IMR-90 (cell line): ENCODE data around the gene ZNG1B. TPM values are rescaled to one million over a fixed set of nuclear protein-coding genes. Genes with fewer than 3 reads are reported as not detected.

ENCODE experiments used
- ATAC-seq: fragments of 200-7000 bp; cut with Tn5 transposase; 2 replicates; pipeline ENCODE4 v1.9.1; 2020; ENCODE audit warnings: low read depth, mild to moderate bottlenecking, moderate library complexity
- BruUV-seq: library from RNA; stranded (reverse); fragments of 400-500 nt; replicated peaks from 2 replicates; lab custom pipeline; 2021; lab: Mats Ljungman, UMichigan
- CTCF ChIA-PET: fragments of 300-600 bp; formaldehyde crosslinking; extraction: SDS; loops from one replicate; lab custom pipeline; 2021; ENCODE audit warnings: antibody characterized with exemption; lab: Yijun Ruan, JAX
- POLR2A ChIA-PET: fragments of 300-600 bp; sonication (Branson Sonifier 250); formaldehyde crosslinking; loops from one replicate; lab custom pipeline; 2022; ENCODE audit warnings: antibody characterized with exemption; ENCODE audit not compliant: unreplicated experiment; lab: Charles Lee
- DNase-seq: peaks from one replicate; pipeline ENCODE4 v3.0.0; 2013
- H2AFZ ChIP-seq: replicated peaks from 2 replicates; pipeline ENCODE3; 2013; ENCODE audit warnings: low read length, mild to moderate bottlenecking; ENCODE audit not compliant: poor library complexity
- H2AK5ac ChIP-seq: 2 replicates; pipeline ENCODE4 v1.6.1; 2013; ENCODE audit warnings: low read depth, low read length, inconsistent platforms
- H2AK9ac ChIP-seq: replicated peaks from 2 replicates; pipeline ENCODE3; 2013; ENCODE audit warnings: mild to moderate bottlenecking, low read depth, low read length, moderate library complexity; ENCODE audit not compliant: poor library complexity
- H2BK120ac ChIP-seq: 2 replicates; pipeline ENCODE4 v1.6.1; 2013; ENCODE audit warnings: low read depth, low read length, inconsistent platforms
- H2BK15ac ChIP-seq: 3 replicates; pipeline ENCODE4 v1.6.1; 2013; ENCODE audit warnings: low read depth, low read length, inconsistent platforms
- H2BK20ac ChIP-seq: 2 replicates; pipeline ENCODE4 v1.6.1; 2013; ENCODE audit warnings: low read depth, mild to moderate bottlenecking, inconsistent platforms, low read length, moderate library complexity
- H2BK5ac ChIP-seq: 2 replicates; pipeline ENCODE4 v1.6.1; 2013; ENCODE audit warnings: mild to moderate bottlenecking, low read depth, low read length, inconsistent platforms; ENCODE audit not compliant: poor library complexity, severe bottlenecking
- H3K14ac ChIP-seq: replicated peaks from 2 replicates; pipeline ENCODE4 v1.6.1; 2013; ENCODE audit warnings: low read depth, low read length, inconsistent platforms
- H3K18ac ChIP-seq: 2 replicates; pipeline ENCODE4 v1.6.1; 2013; ENCODE audit warnings: low read depth, low read length, control low read depth
- H3K23ac ChIP-seq: 2 replicates; pipeline ENCODE4 v1.6.1; 2013; ENCODE audit warnings: low read depth, low read length, inconsistent platforms
- H3K27ac ChIP-seq: 2 replicates; pipeline ENCODE4 v1.5.1; 2013; ENCODE audit warnings: mild to moderate bottlenecking, control low read depth, low read length; ENCODE audit not compliant: insufficient read depth
- H3K27me3 ChIP-seq: 2 replicates; pipeline ENCODE4 v1.6.1; 2013; ENCODE audit warnings: low read length; ENCODE audit not compliant: control insufficient read depth, insufficient read depth
- H3K36me3 ChIP-seq: 2 replicates; pipeline ENCODE4 v1.6.1; 2013; ENCODE audit warnings: low read length, mixed read lengths; ENCODE audit not compliant: control insufficient read depth, insufficient read depth
- H3K4ac ChIP-seq: 2 replicates; pipeline ENCODE4 v1.6.1; 2013; ENCODE audit warnings: low read depth, low read length, inconsistent platforms
- H3K4me1 ChIP-seq: 2 replicates; pipeline ENCODE4 v1.6.1; 2013; ENCODE audit warnings: low read length, mixed read lengths; ENCODE audit not compliant: control insufficient read depth, insufficient read depth
- H3K4me2 ChIP-seq: 2 replicates; pipeline ENCODE4 v1.6.1; 2013; ENCODE audit warnings: low read depth, mild to moderate bottlenecking, control low read depth, low read length, moderate library complexity
- H3K4me3 ChIP-seq: 2 replicates; pipeline ENCODE4 v1.5.1; 2013; ENCODE audit warnings: low read depth, mild to moderate bottlenecking, control low read depth, low read length, moderate library complexity; ENCODE audit not compliant: insufficient read depth
- H3K56ac ChIP-seq: 2 replicates; pipeline ENCODE4 v1.6.1; 2013; ENCODE audit warnings: low read length, inconsistent platforms; ENCODE audit not compliant: insufficient read depth; ENCODE audit errors: extremely low read depth
- H3K79me1 ChIP-seq, 2 experiments: 2 replicates each; pipeline ENCODE4 v1.6.1; 2013; ENCODE audit warnings: low read length in 2 of 2, inconsistent platforms in 1 of 2, low read depth in 1 of 2
- H3K9ac ChIP-seq: 2 replicates; pipeline ENCODE4 v1.6.1; 2013; ENCODE audit warnings: low read depth, low read length, control low read depth
- H3K9me1 ChIP-seq: 2 replicates; pipeline ENCODE4 v1.6.1; 2013; ENCODE audit warnings: low read length, inconsistent platforms; ENCODE audit not compliant: insufficient read depth
- H3K9me3 ChIP-seq: 2 replicates; pipeline ENCODE4 v1.6.1; 2013; ENCODE audit warnings: low read length; ENCODE audit not compliant: control insufficient read depth, insufficient read depth
- H4K20me1 ChIP-seq: 2 replicates; pipeline ENCODE4 v1.6.1; 2013; ENCODE audit warnings: low read length, inconsistent platforms; ENCODE audit not compliant: insufficient read depth
- H4K5ac ChIP-seq: 2 replicates; pipeline ENCODE4 v1.6.1; 2013; ENCODE audit warnings: mild to moderate bottlenecking, low read depth, low read length, control low read depth
- H4K8ac ChIP-seq, 2 experiments: 2 replicates each; pipeline ENCODE4 v1.6.1; 2013; ENCODE audit warnings: low read depth in 2 of 2, low read length in 2 of 2, control low read depth in 1 of 2, inconsistent platforms in 1 of 2
- H4K91ac ChIP-seq: 2 replicates; pipeline ENCODE4 v1.6.1; 2013; ENCODE audit warnings: low read depth, low read length, inconsistent platforms; ENCODE audit not compliant: insufficient read depth
- CTCF ChIP-seq: conservative IDR thresholded peaks from 2 replicates; pipeline ENCODE4 v1.5.1; 2012; ENCODE audit warnings: mild to moderate bottlenecking, low read depth, low read length, improper control_type of control experiment
- ELK1 ChIP-seq: fragments of 150-350 bp; IDR thresholded peaks from 2 replicates; pipeline ENCODE4 v1.6.1; 2016; ENCODE audit warnings: low read depth, mild to moderate bottlenecking, low read length, moderate library complexity, borderline replicate concordance
- WGBS, 2 experiments: methylation state at CpG; one replicate each; pipeline versions ENCODE4 v1.1.5 to v1.1.7; 2013; ENCODE audit warnings: missing lambda C conversion rate in 2 of 2; ENCODE audit not compliant: insufficient read length in 1 of 2; ENCODE audit errors: extremely low coverage in 2 of 2; 5-methylcytosine and 5-hydroxymethylcytosine counted together
- dilution Hi-C: fragments of 300-500 bp; cut with HindIII; formaldehyde crosslinking; loops from one replicate; pipeline ENCODE4 v1.14.3; 2018; ENCODE audit warnings: low sequenced_read_pairs; ENCODE audit not compliant: unreplicated experiment
- in situ Hi-C: fragments of 300-500 bp; cut with MboI; formaldehyde crosslinking; loops from 3 replicates; pipeline ENCODE4 v1.14.3; 2019; ENCODE audit warnings: low sequenced_read_pairs, inconsistent platforms, mixed read lengths
- intact Hi-C: fragments of 100-400 bp; cut with micrococcal nuclease; formaldehyde crosslinking; loops from 2 replicates; pipeline ENCODE4 v1.10.0; 2022
- polyA plus RNA-seq, 3 experiments: library from polyadenylated mRNA; depleted of rRNA; stranded (reverse); fragments of >200 nt; gene quantifications; 2 replicates each; pipeline ENCODE4 v1.2.3, GENCODE V29; 2012; ENCODE audit warnings: low replicate concordance in 1 of 3
- total RNA-seq: library from RNA; depleted of rRNA; stranded (reverse); fragments of >200 nt; gene quantifications from 2 replicates; pipeline ENCODE4 v1.2.3, GENCODE V29; 2012

ZNG1B gene
- total and polyA plus RNA-seq, 2 of the 4 experiments (the other 2 are of a cell fraction): 7.0 to 11.2 TPM

- H2AK9ac ChIP-seq: no peak overlapping the region
These were observed 29.9 kb upstream of the ZNG1B start for GRCh38 chr2:113407446-113408099.

More at GRCh38 chr2:113407446-113408099, 29.9 kb upstream of the ZNG1B start:
- H3K27ac ChIP-seq: no peak overlapping the region
- 36% methylated on average over 2 of the region's 3 CpGs; no CpG with 5 or more reads in 1 of the 2 experiments for WGBS, 2 experiments
- H3K79me1 ChIP-seq: no peaks in the 10 kb centered on the region
- POLR2A ChIA-PET: no interaction called here
- H2BK20ac ChIP-seq: no peak overlapping the region
- H2BK5ac ChIP-seq: no peak overlapping the region
- TF ChIP-seq CTCF (0 out of 2 replicates have a peak, but pooled peaks have one; percentile 16), ELK1 (no peak)
- no peak overlapping the region for H4K8ac ChIP-seq
- CTCF ChIA-PET: no interaction called here
- H3K27me3 ChIP-seq: peaks cover 27% of the 10 kb centered on the region
- H3K18ac ChIP-seq: no peak overlapping the region
- no peak overlapping the region for H4K91ac ChIP-seq
- ATAC-seq (no peak), DNase-seq (peak; percentile 13)
- intact Hi-C loops (no loop called here), in situ Hi-C loops (no loop called here), dilution Hi-C loops (no loop called here)
- H3K4ac ChIP-seq: no peak overlapping the region
- no peak overlapping the region for H2BK120ac ChIP-seq
- no peak overlapping the region for H3K4me3 ChIP-seq
- no peak overlapping the region for H3K56ac ChIP-seq
- no peak overlapping the region for H2BK15ac ChIP-seq
- H4K5ac ChIP-seq: no peak overlapping the region
- H4K20me1 ChIP-seq: no peaks in the 10 kb centered on the region
- H3K14ac ChIP-seq: no peak overlapping the region
- no peak overlapping the region for H3K9ac ChIP-seq
- no peaks in the 10 kb centered on the region for H3K9me3 ChIP-seq
- no peak overlapping the region for H3K23ac ChIP-seq
- BruUV-seq: no TSS peak
- H2AK5ac ChIP-seq: no peak overlapping the region
- H3K36me3 ChIP-seq: no peaks in the 10 kb centered on the region
- no peak overlapping the region for H2AFZ ChIP-seq
- H3K4me2 ChIP-seq: no peak overlapping the region
- H3K4me1 ChIP-seq: no peaks in the 10 kb centered on the region
- no peaks in the 10 kb centered on the region for H3K9me1 ChIP-seq
